H9 (cell line): ENCODE measurements around the gene USP5. TPM values are rescaled to one million over a fixed set of nuclear protein-coding genes. Genes with fewer than 3 reads are reported as not detected.

Experiments
- DNase-seq: peaks from one replicate; pipeline ENCODE4 v3.0.0-alpha.2; 2017
- H2AFZ ChIP-seq: one replicate; pipeline ENCODE4 v1.6.1; 2013; ENCODE audit warnings: mild to moderate bottlenecking, low read length, control low read depth, moderate library complexity
- H2AK5ac ChIP-seq: 2 replicates; pipeline ENCODE4 v1.6.1; 2013; ENCODE audit warnings: low read length, control low read depth, mixed read lengths; ENCODE audit not compliant: insufficient read length
- H2BK120ac ChIP-seq: one replicate; pipeline ENCODE4 v1.6.1; 2013; ENCODE audit warnings: low read depth, mild to moderate bottlenecking, low read length, control low read depth, inconsistent platforms; ENCODE audit not compliant: poor library complexity, severe bottlenecking
- H2BK12ac ChIP-seq: 2 replicates; pipeline ENCODE4 v1.6.1; 2013; ENCODE audit warnings: low read length, control low read depth, mixed read lengths, low read depth; ENCODE audit not compliant: insufficient read length
- H2BK15ac ChIP-seq: 2 replicates; pipeline ENCODE4 v1.6.1; 2013; ENCODE audit warnings: low read depth, low read length, control low read depth
- H2BK20ac ChIP-seq: one replicate; pipeline ENCODE4 v1.6.1; 2013; ENCODE audit warnings: low read depth, mild to moderate bottlenecking, low read length, control low read depth, inconsistent platforms; ENCODE audit not compliant: poor library complexity, severe bottlenecking
- H2BK5ac ChIP-seq: 2 replicates; pipeline ENCODE4 v1.6.1; 2013; ENCODE audit warnings: low read length, control low read depth, mixed read lengths; ENCODE audit not compliant: insufficient read length
- H3K14ac ChIP-seq: 2 replicates; pipeline ENCODE4 v1.6.1; 2013; ENCODE audit warnings: low read length, control low read depth; ENCODE audit not compliant: insufficient read depth
- H3K18ac ChIP-seq: 2 replicates; pipeline ENCODE4 v1.6.1; 2013; ENCODE audit warnings: low read depth, mild to moderate bottlenecking, mixed read lengths, low read length, control low read depth; ENCODE audit not compliant: insufficient read length
- H3K23ac ChIP-seq: 2 replicates; pipeline ENCODE4 v1.6.1; 2013; ENCODE audit warnings: low read length, control low read depth, mixed read lengths, low read depth; ENCODE audit not compliant: insufficient read length
- H3K23me2 ChIP-seq: 2 replicates; pipeline ENCODE4 v1.6.1; 2013; ENCODE audit warnings: low read depth, mild to moderate bottlenecking, mixed read lengths, low read length, control low read depth; ENCODE audit not compliant: insufficient read length, poor library complexity, severe bottlenecking
- H3K27ac ChIP-seq: 2 replicates; pipeline ENCODE4 v1.5.1; 2013; ENCODE audit warnings: low read length, control low read depth, mixed read lengths, low read depth; ENCODE audit not compliant: insufficient read length
- H3K27me3 ChIP-seq: 2 replicates; pipeline ENCODE4 v1.6.1; 2013; ENCODE audit warnings: low read length, control low read depth, inconsistent platforms; ENCODE audit not compliant: insufficient read depth
- H3K4ac ChIP-seq: 2 replicates; pipeline ENCODE4 v1.6.1; 2013; ENCODE audit warnings: low read depth, mild to moderate bottlenecking, control low read depth, inconsistent platforms, low read length, moderate library complexity
- H3K4me1 ChIP-seq: 2 replicates; pipeline ENCODE4 v1.6.1; 2013; ENCODE audit warnings: low read length, control low read depth, inconsistent platforms; ENCODE audit not compliant: insufficient read depth
- H3K4me2 ChIP-seq: 2 replicates; pipeline ENCODE4 v1.6.1; 2013; ENCODE audit warnings: low read length, control low read depth, mixed read lengths; ENCODE audit not compliant: insufficient read length, insufficient read depth
- H3K56ac ChIP-seq: 2 replicates; pipeline ENCODE4 v1.6.1; 2013; ENCODE audit warnings: low read depth, mild to moderate bottlenecking, mixed read lengths, low read length, control low read depth; ENCODE audit not compliant: insufficient read length
- H3K79me1 ChIP-seq: 2 replicates; pipeline ENCODE4 v1.6.1; 2013; ENCODE audit warnings: low read depth, mild to moderate bottlenecking, moderate library complexity, low read length, control low read depth, inconsistent platforms; ENCODE audit not compliant: insufficient read depth, poor library complexity, severe bottlenecking
- H3K79me2 ChIP-seq: 2 replicates; pipeline ENCODE4 v1.6.1; 2013; ENCODE audit warnings: low read length, control low read depth, inconsistent platforms; ENCODE audit not compliant: insufficient read depth
- H3K9ac ChIP-seq: 2 replicates; pipeline ENCODE4 v1.6.1; 2013; ENCODE audit warnings: low read length, control low read depth, mixed read lengths; ENCODE audit not compliant: insufficient read length; ENCODE audit errors: extremely low read depth
- H3K9me3 ChIP-seq: one replicate; pipeline ENCODE4 v1.6.1; 2013; ENCODE audit warnings: low read depth, low read length, inconsistent platforms; ENCODE audit not compliant: control insufficient read depth
- H3T11ph ChIP-seq: one replicate; pipeline ENCODE4 v1.6.1; 2013; ENCODE audit warnings: mild to moderate bottlenecking, low read length, control low read depth, inconsistent platforms
- H4K20me1 ChIP-seq: one replicate; pipeline ENCODE4 v1.6.1; 2013; ENCODE audit not compliant: control insufficient read depth, insufficient read length, insufficient read depth
- H4K5ac ChIP-seq: 2 replicates; pipeline ENCODE4 v1.6.1; 2013; ENCODE audit warnings: low read depth, mild to moderate bottlenecking, mixed read lengths, low read length, control low read depth; ENCODE audit not compliant: insufficient read length
- H4K8ac ChIP-seq: replicated peaks from 2 replicates; pipeline ENCODE4 v1.6.1; 2013; ENCODE audit warnings: low read length, control low read depth, mixed read lengths, low read depth; ENCODE audit not compliant: insufficient read length
- H4K91ac ChIP-seq: 2 replicates; pipeline ENCODE4 v1.6.1; 2013; ENCODE audit warnings: low read depth, mild to moderate bottlenecking, moderate library complexity, mixed read lengths, low read length, control low read depth; ENCODE audit not compliant: insufficient read length
- H3K27ac Mint-ChIP-seq, 3 experiments: 2 replicates in 2 of 3; 3 replicates in 1 of 3; pipeline ENCODE4 v1.8.0; 2020 to 2021; ENCODE audit warnings: mixed read lengths in 3 of 3, mild to moderate bottlenecking in 1 of 3, moderate library complexity in 1 of 3
- H3K27me3 Mint-ChIP-seq: 2 replicates; pipeline ENCODE4 v1.8.0; 2021; ENCODE audit warnings: low read depth, mild to moderate bottlenecking, moderate library complexity, mixed read lengths
- H3K36me3 Mint-ChIP-seq, 3 experiments: 2 replicates in 2 of 3; 3 replicates in 1 of 3; pipeline ENCODE4 v1.8.0; 2020 to 2021; ENCODE audit warnings: low read depth in 3 of 3, mixed read lengths in 3 of 3; ENCODE audit not compliant: insufficient read depth in 1 of 3
- H3K4me1 Mint-ChIP-seq, 2 experiments: 2 replicates each; pipeline ENCODE4 v1.8.0; 2020; ENCODE audit warnings: mixed read lengths in 2 of 2
- H3K4me3 Mint-ChIP-seq, 2 experiments: 2 replicates in 1 of 2; 3 replicates in 1 of 2; pipeline ENCODE4 v1.8.0; 2020 to 2021; ENCODE audit warnings: mild to moderate bottlenecking in 2 of 2, mixed read lengths in 2 of 2, moderate library complexity in 1 of 2
- H3K9me3 Mint-ChIP-seq, 2 experiments: 2 replicates in 1 of 2; 3 replicates in 1 of 2; pipeline ENCODE4 v1.8.0; 2020; ENCODE audit warnings: mild to moderate bottlenecking in 2 of 2, mixed read lengths in 2 of 2, moderate library complexity in 1 of 2
- CTCF ChIP-seq: fragments of 200-600 bp; sonication (generic); conservative IDR thresholded peaks from 3 replicates; pipeline ENCODE4 v1.8.0; 2021; ENCODE audit warnings: antibody characterized with exemption, mild to moderate bottlenecking
- WGBS: extraction: QIAGEN DNeasy Blood & Tissue Kit; methylation state at CpG from one replicate; pipeline ENCODE4 v1.1.7; 2013; ENCODE audit warnings: missing lambda C conversion rate, low lambda C conversion rate, mixed read lengths; ENCODE audit not compliant: insufficient read length; ENCODE audit errors: extremely low coverage; 5-methylcytosine and 5-hydroxymethylcytosine counted together
- total RNA-seq: library from RNA; stranded (reverse); gene quantifications from 2 replicates; pipeline ENCODE4 v1.2.1, GENCODE V29; 2021

Gene USP5
- total RNA-seq, 1 experiment from 2014 or later = 143 TPM

GRCh38 chr12:6849976-6850560 is 1.9 kb upstream of the USP5 start:
- Histone ChIP-seq H2AK5ac (no peak overlapping the region), H4K5ac (no peak overlapping the region), H3K9ac (peak overlapping the region; percentile 46), H3K56ac (no peak overlapping the region), H3K23me2 (peaks cover 16% of the 10 kb centered on the region), H3T11ph (no peak overlapping the region), H4K8ac (no peak overlapping the region), H3K4me2 (peak overlapping the region; percentile 78), H3K23ac (no peak overlapping the region), H2BK15ac (no peak overlapping the region), H3K79me2 (peaks cover 5% of the 10 kb centered on the region; the same call in 1 of the 2 replicates), H3K27me3 (no peaks in the 10 kb centered on the region), H3K14ac (no peak overlapping the region), H2BK120ac (no peak overlapping the region), H2BK12ac (no peak overlapping the region), H4K91ac (no peak overlapping the region), H2BK20ac (no peak overlapping the region), H4K20me1 (peaks cover 2% of the 10 kb centered on the region), H3K18ac (no peak overlapping the region), H3K4ac (no peak overlapping the region), H3K4me1 (no peaks in the 10 kb centered on the region; the same call in 1 of the 2 replicates), H2AFZ (no peak overlapping the region), H3K9me3 (no peaks in the 10 kb centered on the region), H2BK5ac (no peak overlapping the region), H3K27ac (no peak overlapping the region), H3K79me1 (no peaks in the 10 kb centered on the region)
- Mint-ChIP-seq H3K27me3 (no peaks in the 10 kb centered on the region), H3K36me3 (peaks cover 22 to 62% (median 57%) of the 10 kb centered on the region in 3 experiments; a peak in 6 of 7 replicates), H3K4me1 (peaks cover 24 to 26% of the 10 kb centered on the region in 2 experiments), H3K4me3 (peak overlapping the region; percentile 94 to 98), H3K9me3 (no peaks in the 10 kb centered on the region; a peak in 1 of 5 replicates), H3K27ac (peak overlapping the region in 1 of 3 experiments; percentile 17; a peak in 1 of 7 replicates)
- no peak for DNase-seq
- no peak for TF ChIP-seq CTCF
- no CpG with 5 or more reads among the region's 10 CpGs for WGBS
